SK-N-MC (cell line): ENCODE results near the gene MACROD2.

Experiments
- EZH2 ChIP-seq: fragments of 200-600 bp; sonication (generic); IDR thresholded peaks from one replicate; pipeline ENCODE4 v1.6.1; 2017; ENCODE audit warnings: antibody characterized with exemption
- POLR2AphosphoS5 ChIP-seq: IDR thresholded peaks from 2 replicates; pipeline ENCODE4 v1.6.1; 2012; ENCODE audit warnings: mild to moderate bottlenecking, low read depth, low read length, borderline replicate concordance

GRCh38 chr20:16083639-16084280, 2088.4 kb downstream of the MACROD2 start:
- TF ChIP-seq POLR2AphosphoS5, result no peak
- TF ChIP-seq EZH2, result no peak
